Karpas-422 (cell line): Measurements from ENCODE around the gene ENAM. TPM values are rescaled to one million over a fixed set of nuclear protein-coding genes. Genes with fewer than 3 reads are reported as not detected.
A peak's percentile ranks its signal among the peaks of the same experiment; 100 is the strongest.
"Not testable (repeated sequence)": the region's sequence is repeated elsewhere in the genome, so short reads cannot be mapped to it uniquely, and the experiment has no call there.

Source experiments
- DNase-seq: peaks from one replicate; pipeline ENCODE4 v3.0.0-alpha.2; 2015
- H2AFZ ChIP-seq: fragments of 200-600 bp; sonication (generic); 2 replicates; pipeline ENCODE4 v1.6.1; 2014; ENCODE audit warnings: antibody characterized with exemption, low read length, mixed read lengths
- H3K27ac ChIP-seq: fragments of 200-600 bp; sonication (generic); 2 replicates; pipeline ENCODE4 v1.5.1; 2014; ENCODE audit warnings: mild to moderate bottlenecking, low read length, moderate library complexity
- H3K27me3 ChIP-seq: fragments of 200-600 bp; sonication (generic); 2 replicates; pipeline ENCODE4 v1.6.1; 2014; ENCODE audit warnings: low read length, mixed read lengths
- H3K36me3 ChIP-seq: fragments of 200-600 bp; sonication (generic); 2 replicates; pipeline ENCODE4 v1.6.1; 2014; ENCODE audit warnings: low read length, mixed read lengths; ENCODE audit not compliant: insufficient read depth
- H3K4me1 ChIP-seq: fragments of 200-600 bp; sonication (generic); 2 replicates; pipeline ENCODE4 v1.6.1; 2014; ENCODE audit warnings: mild to moderate bottlenecking, low read length, mixed read lengths
- H3K4me2 ChIP-seq: fragments of 200-600 bp; sonication (generic); 2 replicates; pipeline ENCODE4 v1.6.1; 2014; ENCODE audit warnings: low read length, low read depth, mild to moderate bottlenecking; ENCODE audit not compliant: poor library complexity, severe bottlenecking
- H3K4me3 ChIP-seq: fragments of 200-600 bp; sonication (generic); 2 replicates; pipeline ENCODE4 v1.5.1; 2014; ENCODE audit warnings: mild to moderate bottlenecking, antibody characterized with exemption, low read length, mixed read lengths
- H3K79me2 ChIP-seq: fragments of 200-600 bp; sonication (generic); 2 replicates; pipeline ENCODE4 v1.6.1; 2014; ENCODE audit warnings: mild to moderate bottlenecking, low read length, mixed read lengths
- H3K9ac ChIP-seq: fragments of 200-600 bp; sonication (generic); 2 replicates; pipeline ENCODE4 v1.6.0; 2014; ENCODE audit warnings: low read length
- H3K9me2 ChIP-seq: fragments of 200-600 bp; sonication (generic), shearing (Covaris generic); replicated peaks from 2 replicates; pipeline ENCODE4 v1.6.0; 2014; ENCODE audit warnings: mild to moderate bottlenecking, low read length, moderate library complexity; ENCODE audit not compliant: insufficient read depth
- H3K9me3 ChIP-seq: fragments of 300-700, 200-600 bp; sonication (generic); 2 replicates; pipeline ENCODE4 v1.6.1; 2014; ENCODE audit warnings: low read length, mixed read lengths
- H4K20me1 ChIP-seq: fragments of 200-600 bp; sonication (generic); 2 replicates; pipeline ENCODE4 v1.6.1; 2014; ENCODE audit warnings: mild to moderate bottlenecking, antibody characterized with exemption, low read length, low read depth; ENCODE audit not compliant: insufficient read depth
- total RNA-seq: library from RNA; depleted of rRNA; stranded (reverse); fragments of >200 nt; shearing (Covaris generic); gene quantifications from 2 replicates; pipeline ENCODE4 v1.2.3, GENCODE V29; 2014; ENCODE audit warnings: low replicate concordance

The ENAM gene
- total RNA-seq, 1 experiment from 2014 or later, result not detected

- H3K9me2 ChIP-seq, result no peaks in the 10 kb centered on the region
- no peak overlapping the region for H3K4me3 ChIP-seq
- H3K36me3 ChIP-seq, result no peaks in the 10 kb centered on the region
- H3K9ac ChIP-seq, result no peak overlapping the region
- no peaks in the 10 kb centered on the region for H3K27me3 ChIP-seq
- no peaks in the 10 kb centered on the region for H3K79me2 ChIP-seq
- no peak overlapping the region for H3K27ac ChIP-seq
- H3K4me2 ChIP-seq, result no peak overlapping the region
- H2AFZ ChIP-seq, result no peak overlapping the region
- H3K4me1 ChIP-seq, result peaks cover 51% of the 10 kb centered on the region
- H4K20me1 ChIP-seq, result no peaks in the 10 kb centered on the region
- DNase-seq, result no peak
- H3K9me3 ChIP-seq, result no peaks in the 10 kb centered on the region
Measured at GRCh38 chr4:70676554-70677090, 48.1 kb downstream of the ENAM start.

- Histone ChIP-seq H3K9me2 (no peaks in the 10 kb centered on the region), H3K4me1 (peaks cover 53% of the 10 kb centered on the region), H2AFZ (0 out of 2 replicates have a peak overlapping the region, but pooled peaks have one; percentile 1), H3K27ac (peak overlapping the region; percentile 78), H3K9me3 (no peaks in the 10 kb centered on the region), H4K20me1 (no peaks in the 10 kb centered on the region), H3K36me3 (no peaks in the 10 kb centered on the region), H3K4me2 (peak overlapping the region; percentile 39), H3K27me3 (no peaks in the 10 kb centered on the region), H3K79me2 (no peaks in the 10 kb centered on the region), H3K9ac (no peak overlapping the region), H3K4me3 (no peak overlapping the region)
- peak; percentile 50 for DNase-seq
Measured at GRCh38 chr4:70678383-70678999, 49.9 kb downstream of the ENAM start.

- H2AFZ ChIP-seq, result peak overlapping the region; percentile 88
- H3K27ac ChIP-seq, result peak overlapping the region; percentile 78
- peak overlapping the region; percentile 30 for H3K4me2 ChIP-seq
- H3K4me3 ChIP-seq, result no peak overlapping the region
- H3K9ac ChIP-seq, result peak overlapping the region; percentile 35
- H3K79me2 ChIP-seq, result no peaks in the 10 kb centered on the region
- H3K9me2 ChIP-seq, result no peaks in the 10 kb centered on the region
- no peaks in the 10 kb centered on the region for H3K36me3 ChIP-seq
- H4K20me1 ChIP-seq, result no peaks in the 10 kb centered on the region
- H3K9me3 ChIP-seq, result no peaks in the 10 kb centered on the region
- H3K27me3 ChIP-seq, result no peaks in the 10 kb centered on the region
- DNase-seq, result no peak
- H3K4me1 ChIP-seq, result peaks cover 56% of the 10 kb centered on the region
Measured at GRCh38 chr4:70680934-70681333, 52.4 kb downstream of the ENAM start.

GRCh38 chr4:70681704-70682103 is 53.2 kb downstream of the ENAM start:
- Histone ChIP-seq H3K4me3 (no peak overlapping the region), H3K9me2 (no peaks in the 10 kb centered on the region), H3K79me2 (no peaks in the 10 kb centered on the region), H3K27me3 (no peaks in the 10 kb centered on the region), H4K20me1 (no peaks in the 10 kb centered on the region), H3K4me2 (peak overlapping the region; percentile 30), H3K27ac (peak overlapping the region; percentile 78), H2AFZ (no peak overlapping the region), H3K4me1 (peaks cover 53% of the 10 kb centered on the region), H3K9me3 (no peaks in the 10 kb centered on the region), H3K36me3 (no peaks in the 10 kb centered on the region), H3K9ac (no peak overlapping the region)
- DNase-seq, result no peak

- H3K4me1 ChIP-seq, result peaks cover 49% of the 10 kb centered on the region
- not testable (repeated sequence) for H3K27me3 ChIP-seq, H4K20me1 ChIP-seq, H3K36me3 ChIP-seq, H3K4me3 ChIP-seq, H3K79me2 ChIP-seq, H3K4me2 ChIP-seq, DNase-seq, H2AFZ ChIP-seq, H3K9me3 ChIP-seq, H3K9ac ChIP-seq, H3K9me2 ChIP-seq
- peak overlapping the region; percentile 78 for H3K27ac ChIP-seq
Measured at GRCh38 chr4:70682142-70682541, 53.6 kb downstream of the ENAM start.

GRCh38 chr4:70687392-70687791 is 58.8 kb downstream of the ENAM start:
- peaks cover 19% of the 10 kb centered on the region for H4K20me1 ChIP-seq
- peaks cover 30% of the 10 kb centered on the region for H3K4me1 ChIP-seq
- H3K9me3 ChIP-seq, result no peaks in the 10 kb centered on the region
- peaks cover 46% of the 10 kb centered on the region for H3K79me2 ChIP-seq
- peak overlapping the region; percentile 95 for H3K4me2 ChIP-seq
- H3K27ac ChIP-seq, result peak overlapping the region; percentile 88
- H3K9me2 ChIP-seq, result no peaks in the 10 kb centered on the region
- peak overlapping the region; percentile 90 for H2AFZ ChIP-seq
- no peaks in the 10 kb centered on the region for H3K27me3 ChIP-seq
- peak overlapping the region; percentile 95 for H3K9ac ChIP-seq
- peak; percentile 53 for DNase-seq
- peak overlapping the region; percentile 96 for H3K4me3 ChIP-seq
- H3K36me3 ChIP-seq, result peaks cover 13% of the 10 kb centered on the region; the same call in 1 of the 2 replicates

- Histone ChIP-seq H3K79me2 (peaks cover 46% of the 10 kb centered on the region), H3K36me3 (peaks cover 20% of the 10 kb centered on the region; the same call in 1 of the 2 replicates), H2AFZ (peak within 1 kb of the TSS; percentile 90), H3K4me2 (peak within 1 kb of the TSS; percentile 95), H3K9ac (peak within 1 kb of the TSS; percentile 95), H3K9me3 (no peaks in the 10 kb centered on the region), H3K27me3 (no peaks in the 10 kb centered on the region), H3K4me3 (peak within 1 kb of the TSS; percentile 96), H3K4me1 (peaks cover 30% of the 10 kb centered on the region), H4K20me1 (peaks cover 19% of the 10 kb centered on the region), H3K27ac (peak within 1 kb of the TSS; percentile 88), H3K9me2 (no peaks in the 10 kb centered on the region)
- DNase-seq, result peak; percentile 98
Measured at GRCh38 chr4:70687821-70688794, 59.6 kb downstream of the ENAM start, which contains the start of gene UTP3. UTP3 (plus strand) TSS chr4:70688532; CDS start chr4:70688678, 146 bp downstream.

- no peaks in the 10 kb centered on the region for H3K27me3 ChIP-seq
- peaks cover 19% of the 10 kb centered on the region for H4K20me1 ChIP-seq
- peak overlapping the region; percentile 88 for H3K27ac ChIP-seq
- H3K4me2 ChIP-seq, result peak overlapping the region; percentile 95
- no peaks in the 10 kb centered on the region for H3K9me2 ChIP-seq
- no peaks in the 10 kb centered on the region for H3K9me3 ChIP-seq
- peak overlapping the region; percentile 35; the same call in 1 of the 2 replicates for H2AFZ ChIP-seq
- peak overlapping the region; percentile 96 for H3K4me3 ChIP-seq
- H3K36me3 ChIP-seq, result peaks cover 20% of the 10 kb centered on the region; the same call in 1 of the 2 replicates
- H3K4me1 ChIP-seq, result peaks cover 30% of the 10 kb centered on the region
- H3K9ac ChIP-seq, result peak overlapping the region; percentile 95
- DNase-seq, result no peak
- H3K79me2 ChIP-seq, result peaks cover 46% of the 10 kb centered on the region
Measured at GRCh38 chr4:70688795-70689231, 60.3 kb downstream of the ENAM start.
